Gastroesophageal sphincter (tissue), 2 donors: Measurements from ENCODE around the gene NLRX1.
"Not testable (repeated sequence)": the region's sequence is repeated elsewhere in the genome, so short reads cannot be mapped to it uniquely, and the experiment has no call there.

Experiments
- EP300 ChIP-seq: sonication (generic); formaldehyde crosslinking; IDR thresholded peaks from one replicate; pipeline ENCODE4 v1.6.1; 2017; ENCODE audit warnings: antibody characterized with exemption, mild to moderate bottlenecking
- POLR2A ChIP-seq, 2 donors: fragments of 450-650 bp; IDR thresholded peaks; one replicate each; pipeline ENCODE4 v1.6.1; 2017; ENCODE audit warnings: antibody characterized with exemption in 2 of 2, mild to moderate bottlenecking in 2 of 2, moderate library complexity in 1 of 2

DNA sequence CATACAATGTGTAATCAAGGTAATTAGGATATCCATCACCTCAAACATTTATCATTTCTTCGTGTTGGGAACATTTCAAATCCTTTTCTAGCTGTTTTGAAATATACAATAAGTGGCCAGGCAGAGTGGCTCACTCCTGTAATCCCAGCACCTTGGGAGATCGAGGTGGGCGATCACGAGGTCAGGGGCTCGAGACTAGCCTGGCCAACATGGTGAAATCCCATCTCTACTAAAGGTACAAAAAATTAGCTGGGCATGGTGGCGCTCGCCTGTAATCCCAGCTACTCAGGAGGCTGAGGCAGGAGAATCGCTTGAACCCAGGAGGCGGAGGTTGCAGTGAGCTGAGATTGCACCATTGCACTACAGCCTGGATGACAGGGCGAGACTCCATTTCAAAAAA is 29.2 kb upstream of the NLRX1 start:
- TF ChIP-seq EP300; POLR2A (IDR thresholded peaks at IDR 0.05): not testable (repeated sequence)
